ENCODE measurements around the gene UBQLN4.

UBQLN4 gene

GRCh38 chr1:156053768-156054499 lies at the start of gene UBQLN4:
Gene UBQLN4 (minus strand): TSS chr1:156053798. CDS start chr1:156053701, 97 bp downstream.
- Histone ChIP-seq H3K4me2 (ENCODE audit: low read depth, low read length) (peak within 1 kb of the TSS; percentile 96), H3K4me3 (ENCODE audit: low read length) (peak within 1 kb of the TSS; percentile 88), H3K4me1 (ENCODE audit: low read length) (peaks cover 11% of the 10 kb centered on the region), H3K9me3 (replicated peaks; ENCODE audit: insufficient read depth, low read length) (no peaks in the 10 kb centered on the region), H3F3A (ENCODE audit: insufficient read depth, low read length) (peaks cover 5% of the 10 kb centered on the region), H3K79me2 (ENCODE audit: low read length) (peaks cover 38% of the 10 kb centered on the region), H3K9me2 (replicated peaks; ENCODE audit: insufficient read depth, low read length) (no peaks in the 10 kb centered on the region), H2AFZ (ENCODE audit: low read length) (peak within 1 kb of the TSS; percentile 91), H3K9ac (ENCODE audit: low read length) (peak within 1 kb of the TSS; percentile 78), H3K27me3 (replicated peaks; ENCODE audit: insufficient read depth, low read length) (no peaks in the 10 kb centered on the region), H3K36me3 (replicated peaks; ENCODE audit: insufficient read depth, low read length) (no peaks in the 10 kb centered on the region), H4K20me1 (ENCODE audit: insufficient read depth, low read length) (no peaks in the 10 kb centered on the region), H3K27ac (ENCODE audit: low read length) (peak within 1 kb of the TSS; percentile 75)
- TF ChIP-seq CTCF (IDR thresholded peaks at IDR 0.05; ENCODE audit: low read length) (peak; percentile 61), EZH2phosphoT487 (IDR thresholded peaks at IDR 0.05; ENCODE audit: low read length) (no peak), EZH2 (optimal IDR thresholded peaks at IDR 0.05; ENCODE audit: low read depth, low read length) (no peak)
- DNase-seq = peak; percentile 95

- H3K27ac ChIP-seq (ENCODE audit: low read length) = no peak overlapping the region
- no peak overlapping the region for H2AFZ ChIP-seq (ENCODE audit: low read length)
- no peaks in the 10 kb centered on the region for H3K9me2 ChIP-seq (replicated peaks; ENCODE audit: insufficient read depth, low read length)
- no peaks in the 10 kb centered on the region for H4K20me1 ChIP-seq (ENCODE audit: insufficient read depth, low read length)
- no peaks in the 10 kb centered on the region for H3K79me2 ChIP-seq (ENCODE audit: low read length)
- no peaks in the 10 kb centered on the region for H3K27me3 ChIP-seq (replicated peaks; ENCODE audit: insufficient read depth, low read length)
- DNase-seq = no peak
- no peaks in the 10 kb centered on the region for H3K9me3 ChIP-seq (replicated peaks; ENCODE audit: insufficient read depth, low read length)
- H3K4me3 ChIP-seq (ENCODE audit: low read length) = no peak overlapping the region
- H3K9ac ChIP-seq (ENCODE audit: low read length) = no peak overlapping the region
- TF ChIP-seq CTCF (IDR thresholded peaks at IDR 0.05; ENCODE audit: low read length) = no peak
- TF ChIP-seq EZH2phosphoT487 (IDR thresholded peaks at IDR 0.05; ENCODE audit: low read length) = no peak
- TF ChIP-seq EZH2 (optimal IDR thresholded peaks at IDR 0.05; ENCODE audit: low read depth, low read length) = no peak
- H3K4me2 ChIP-seq (ENCODE audit: low read depth, low read length) = no peak overlapping the region
- peaks cover 17% of the 10 kb centered on the region; the same call in 1 of the 2 replicates for H3F3A ChIP-seq (ENCODE audit: insufficient read depth, low read length)
- no peaks in the 10 kb centered on the region for H3K36me3 ChIP-seq (replicated peaks; ENCODE audit: insufficient read depth, low read length)
- H3K4me1 ChIP-seq (ENCODE audit: low read length) = peaks cover 17% of the 10 kb centered on the region
Measured at GRCh38 chr1:156102633-156103511, 49.3 kb upstream of the UBQLN4 start.

- no peaks in the 10 kb centered on the region for H3K79me2 ChIP-seq (ENCODE audit: low read length)
- no peak overlapping the region for H3K27ac ChIP-seq (ENCODE audit: low read length)
- no peak overlapping the region for H3K9ac ChIP-seq (ENCODE audit: low read length)
- H4K20me1 ChIP-seq (ENCODE audit: insufficient read depth, low read length) = no peaks in the 10 kb centered on the region
- no peaks in the 10 kb centered on the region for H3K36me3 ChIP-seq (replicated peaks; ENCODE audit: insufficient read depth, low read length)
- H2AFZ ChIP-seq (ENCODE audit: low read length) = no peak overlapping the region
- H3K9me3 ChIP-seq (replicated peaks; ENCODE audit: insufficient read depth, low read length) = no peaks in the 10 kb centered on the region
- no peaks in the 10 kb centered on the region for H3K9me2 ChIP-seq (replicated peaks; ENCODE audit: insufficient read depth, low read length)
- DNase-seq = no peak
- H3F3A ChIP-seq (ENCODE audit: insufficient read depth, low read length) = peaks cover 12% of the 10 kb centered on the region; the same call in 1 of the 2 replicates
- H3K4me2 ChIP-seq (ENCODE audit: low read depth, low read length) = no peak overlapping the region
- H3K27me3 ChIP-seq (replicated peaks; ENCODE audit: insufficient read depth, low read length) = no peaks in the 10 kb centered on the region
- H3K4me3 ChIP-seq (ENCODE audit: low read length) = no peak overlapping the region
- TF ChIP-seq EZH2phosphoT487 (IDR thresholded peaks at IDR 0.05; ENCODE audit: low read length) (no peak), EZH2 (optimal IDR thresholded peaks at IDR 0.05; ENCODE audit: low read depth, low read length) (no peak), CTCF (IDR thresholded peaks at IDR 0.05; ENCODE audit: low read length) (no peak)
- H3K4me1 ChIP-seq (ENCODE audit: low read length) = peaks cover 18% of the 10 kb centered on the region
Measured at GRCh38 chr1:156101880-156102279, 48.3 kb upstream of the UBQLN4 start.

Measured in MM.1S (cell line).